Measurements from ENCODE around the gene SP6.

The SP6 gene

GRCh38 chr17:47810200-47810821 lies 40.7 kb downstream of the SP6 start:
- DNase-seq: no peak

- no peak for DNase-seq
These were observed 42.0 kb downstream of the SP6 start for GRCh38 chr17:47808830-47809480.

GRCh38 chr17:47808036-47808829 lies 42.7 kb downstream of the SP6 start:
- DNase-seq: no peak

- DNase-seq: no peak
These were observed 43.5 kb downstream of the SP6 start for GRCh38 chr17:47807421-47807820.

GRCh38 chr17:47806913-47807255 lies 44.1 kb downstream of the SP6 start:
- DNase-seq: no peak

GRCh38 chr17:47806026-47806912 lies 44.7 kb downstream of the SP6 start:
- DNase-seq: no peak

- no peak for DNase-seq
These were observed 46.5 kb downstream of the SP6 start for GRCh38 chr17:47804461-47804860.

GRCh38 chr17:47803751-47804150 lies 47.2 kb downstream of the SP6 start:
- no peak for DNase-seq

- no peak for DNase-seq
These were observed 47.8 kb downstream of the SP6 start for GRCh38 chr17:47803201-47803600.

GRCh38 chr17:47802341-47803022 lies 48.5 kb downstream of the SP6 start:
- no peak for DNase-seq

- no peak for DNase-seq
These were observed 49.1 kb downstream of the SP6 start for GRCh38 chr17:47801906-47802305.

GRCh38 chr17:47801176-47801765 lies 49.7 kb downstream of the SP6 start:
- no peak for DNase-seq

GRCh38 chr17:47800686-47801085 lies 50.3 kb downstream of the SP6 start:
- DNase-seq: no peak

- no peak for DNase-seq
These were observed 53.2 kb downstream of the SP6 start for GRCh38 chr17:47797797-47798196.

Data from hippocampal formation (tissue), 2 donors.